Omental fat pad (tissue), 4 donors: ENCODE results near the gene OR10A5. TPM values are rescaled to one million over a fixed set of nuclear protein-coding genes. Genes with fewer than 3 reads are reported as not detected.

ENCODE experiments used
- ATAC-seq: fragments of 150-250 bp; one replicate; pipeline ENCODE4 v1.9.1; 2016; ENCODE audit warnings: mild to moderate bottlenecking, moderate library complexity; ENCODE audit not compliant: low FRiP score
- DNase-seq: peaks from one replicate; pipeline ENCODE4 v3.0.0-alpha.2; 2019; ENCODE audit warnings: low spot score
- CTCF ChIP-seq, 3 donors: fragments of 450-650 bp; IDR thresholded peaks; one replicate each; pipeline ENCODE4 v1.5.1; 2016 to 2017; ENCODE audit warnings: antibody characterized with exemption in 3 of 3, mild to moderate bottlenecking in 3 of 3, moderate library complexity in 2 of 3
- total RNA-seq, 4 donors: library from RNA; depleted of rRNA; stranded (reverse); fragments of >200 nt; gene quantifications; one replicate each; pipeline ENCODE4 v1.1.0, GENCODE V29; 2016

The OR10A5 gene
- total RNA-seq, 4 donors from 2014 or later: not detected

GRCh38 chr11:6824136-6824823 lies 21.2 kb upstream of the OR10A5 start:
- no peak for TF ChIP-seq CTCF (IDR thresholded peaks at IDR 0.05)
- DNase-seq: no peak
- no peak for ATAC-seq

- DNase-seq (no peak), ATAC-seq (no peak)
- TF ChIP-seq CTCF (IDR thresholded peaks at IDR 0.05): no peak
These were observed 20.2 kb upstream of the OR10A5 start for GRCh38 chr11:6825231-6825744.

- no peak for ATAC-seq
- TF ChIP-seq CTCF (IDR thresholded peaks at IDR 0.05): no peak
These were observed 17.4 kb upstream of the OR10A5 start for GRCh38 chr11:6828103-6828502.

GRCh38 chr11:6833356-6833755 lies 12.1 kb upstream of the OR10A5 start:
- TF ChIP-seq CTCF (IDR thresholded peaks at IDR 0.05): no peak
- DNase-seq (no peak), ATAC-seq (no peak)

More at GRCh38 chr11:6828103-6828502, 17.4 kb upstream of the OR10A5 start:
- no peak for DNase-seq

- no peak for TF ChIP-seq CTCF (IDR thresholded peaks at IDR 0.05)
- ATAC-seq: no peak
- no peak for DNase-seq
These were observed 11.5 kb upstream of the OR10A5 start for GRCh38 chr11:6834021-6834420.

- ATAC-seq (no peak), DNase-seq (no peak)
- no peak for TF ChIP-seq CTCF (IDR thresholded peaks at IDR 0.05)
These were observed 3.8 kb upstream of the OR10A5 start for GRCh38 chr11:6841694-6842093.

- DNase-seq (no peak), ATAC-seq (no peak)
- TF ChIP-seq CTCF (IDR thresholded peaks at IDR 0.05): no peak
These were observed 1.8 kb upstream of the OR10A5 start for GRCh38 chr11:6843670-6844069.
